Tibial artery (tissue), 4 donors: ENCODE results near the gene KRTAP13-3.

Source experiments
- DNase-seq, 2 donors: peaks; one replicate each; pipeline ENCODE4 v3.0.0-alpha.2; 2019
- H3K27ac ChIP-seq, 2 donors: fragments of 200-600 bp; sonication (generic) in 1 of 2; 1 replicate in 1 of 2; 2 replicates in 1 of 2; pipeline ENCODE4 v1.5.1; 2018 to 2019; ENCODE audit warnings: mild to moderate bottlenecking in 1 of 2
- H3K27me3 ChIP-seq, 2 donors: fragments of 200-600 bp; sonication (generic) in 1 of 2; one replicate each; pipeline versions ENCODE4 v1.5.1 to v1.6.0; 2016 to 2019
- H3K36me3 ChIP-seq, 3 donors: fragments of 200-600 bp; sonication (generic) in 2 of 3; one replicate each; pipeline ENCODE4 v1.5.1; 2016 to 2019; ENCODE audit warnings: mild to moderate bottlenecking in 2 of 3
- H3K4me1 ChIP-seq, 4 donors: fragments of 200-600 bp; sonication (generic) in 2 of 4; 1 replicate in 3 of 4; 2 replicates in 1 of 4; pipeline ENCODE4 v1.5.1; 2016 to 2019
- H3K4me3 ChIP-seq, 2 donors: fragments of 200-600 bp; sonication (generic) in 1 of 2; 1 replicate in 1 of 2; 2 replicates in 1 of 2; pipeline ENCODE4 v1.5.1; 2018 to 2019; ENCODE audit warnings: mild to moderate bottlenecking in 2 of 2
- H3K9me3 ChIP-seq, 3 donors: fragments of 200-600 bp; sonication (generic) in 1 of 3; one replicate each; pipeline ENCODE4 v1.5.1; 2016 to 2019
- intact Hi-C: fragments of 100-400 bp; cut with DNase I; formaldehyde crosslinking; loops from one replicate; pipeline ENCODE4 v1.15.0; 2023; ENCODE audit warnings: low total_unique reads
- TF ChIP-seq, protein P1 (sequence below), 2 experiments: fragments of 200-600 bp in 1 of 2; fragments of 450-650 bp in 1 of 2; IDR thresholded peaks; one replicate each; pipeline ENCODE4 v1.5.1; 2017 to 2019; ENCODE audit warnings: antibody characterized with exemption in 2 of 2, mild to moderate bottlenecking in 1 of 2, moderate library complexity in 1 of 2

KRTAP13-3 gene

DNA sequence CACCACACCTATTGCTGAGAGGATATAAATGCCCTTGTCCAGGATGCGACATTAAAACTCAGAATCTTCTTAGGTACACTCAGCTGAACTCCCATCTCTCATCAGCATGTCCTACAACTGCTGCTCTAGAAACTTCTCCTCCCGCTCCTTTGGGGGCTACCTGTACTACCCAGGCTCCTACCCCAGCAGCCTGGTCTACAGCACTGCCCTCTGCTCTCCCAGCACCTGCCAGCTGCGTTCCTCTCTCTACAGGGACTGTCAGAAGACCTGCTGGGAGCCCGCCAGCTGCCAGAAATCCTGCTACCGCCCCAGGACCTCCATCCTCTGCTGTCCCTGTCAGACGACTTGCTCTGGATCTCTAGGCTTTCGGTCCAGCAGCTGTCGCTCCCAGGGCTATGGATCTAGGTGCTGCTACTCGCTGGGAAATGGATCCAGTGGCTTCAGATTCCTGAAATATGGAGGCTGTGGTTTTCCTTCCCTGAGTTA is 4.5 kb upstream of the KRTAP13-3 start, which contains the start of gene KRTAP13-4:
KRTAP13-4 (plus strand) TSS at position 51 of the 486 bp plus-strand sequence; CDS start at position 107, 56 bp downstream.
- Histone ChIP-seq H3K9me3 (no peaks in the 10 kb centered on the region), H3K27ac (no peak within 1 kb of the TSS), H3K4me1 (no peaks in the 10 kb centered on the region), H3K36me3 (no peaks in the 10 kb centered on the region), H3K4me3 (no peak within 1 kb of the TSS), H3K27me3 (no peaks in the 10 kb centered on the region)
- intact Hi-C loops, result no loop called here
- no peak for DNase-seq
- TF ChIP-seq, protein P1, sequence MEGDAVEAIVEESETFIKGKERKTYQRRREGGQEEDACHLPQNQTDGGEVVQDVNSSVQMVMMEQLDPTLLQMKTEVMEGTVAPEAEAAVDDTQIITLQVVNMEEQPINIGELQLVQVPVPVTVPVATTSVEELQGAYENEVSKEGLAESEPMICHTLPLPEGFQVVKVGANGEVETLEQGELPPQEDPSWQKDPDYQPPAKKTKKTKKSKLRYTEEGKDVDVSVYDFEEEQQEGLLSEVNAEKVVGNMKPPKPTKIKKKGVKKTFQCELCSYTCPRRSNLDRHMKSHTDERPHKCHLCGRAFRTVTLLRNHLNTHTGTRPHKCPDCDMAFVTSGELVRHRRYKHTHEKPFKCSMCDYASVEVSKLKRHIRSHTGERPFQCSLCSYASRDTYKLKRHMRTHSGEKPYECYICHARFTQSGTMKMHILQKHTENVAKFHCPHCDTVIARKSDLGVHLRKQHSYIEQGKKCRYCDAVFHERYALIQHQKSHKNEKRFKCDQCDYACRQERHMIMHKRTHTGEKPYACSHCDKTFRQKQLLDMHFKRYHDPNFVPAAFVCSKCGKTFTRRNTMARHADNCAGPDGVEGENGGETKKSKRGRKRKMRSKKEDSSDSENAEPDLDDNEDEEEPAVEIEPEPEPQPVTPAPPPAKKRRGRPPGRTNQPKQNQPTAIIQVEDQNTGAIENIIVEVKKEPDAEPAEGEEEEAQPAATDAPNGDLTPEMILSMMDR (IDR thresholded peaks at IDR 0.05), result no peak

DNA sequence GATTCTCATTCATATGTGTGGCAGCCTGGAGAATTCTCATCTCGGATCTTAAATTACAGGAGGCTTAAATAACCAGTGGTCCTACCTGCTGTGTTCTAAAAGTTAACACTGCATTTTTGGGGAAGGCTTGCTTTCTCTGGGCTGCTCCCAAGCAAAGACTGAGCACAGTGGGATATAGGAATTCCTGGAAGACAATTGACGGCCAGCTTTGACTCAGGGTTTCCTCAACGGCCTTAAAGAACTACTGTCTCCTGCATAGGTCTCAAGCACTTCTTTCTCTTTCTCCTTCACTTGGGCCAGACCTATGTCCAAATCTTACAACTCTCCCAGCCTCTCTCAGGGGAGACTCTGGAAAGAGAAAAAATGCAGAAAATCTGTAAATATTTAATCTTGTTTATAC is 1.0 kb upstream of the KRTAP13-3 start:
- DNase-seq, result no peak
- Histone ChIP-seq H3K4me1 (no peaks in the 10 kb centered on the region), H3K4me3 (no peak overlapping the region), H3K9me3 (no peaks in the 10 kb centered on the region), H3K27ac (no peak overlapping the region), H3K27me3 (no peaks in the 10 kb centered on the region), H3K36me3 (no peaks in the 10 kb centered on the region)
- intact Hi-C loops, result no loop called here
- TF ChIP-seq, protein P1 (IDR thresholded peaks at IDR 0.05), result no peak

DNA sequence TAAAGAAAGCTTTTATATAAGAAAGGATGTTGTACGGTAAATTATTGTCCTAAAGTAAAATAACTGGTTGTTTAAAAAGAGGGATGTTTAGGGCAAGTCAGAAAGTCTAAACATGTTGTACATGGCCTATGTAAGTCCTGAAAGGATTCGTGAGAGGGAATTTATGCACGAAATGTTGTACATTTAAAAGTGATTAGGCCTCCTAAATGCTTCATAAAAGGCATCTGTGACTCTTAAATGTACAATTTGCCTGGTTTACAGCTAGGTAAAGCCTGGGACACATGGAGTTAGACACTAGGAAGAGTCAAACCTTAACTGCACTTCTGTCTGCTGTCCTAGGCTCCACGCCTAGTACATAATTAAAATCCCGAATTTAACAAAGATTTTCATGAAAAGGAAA is 9.7 kb downstream of the KRTAP13-3 start:
- Histone ChIP-seq H3K4me1 (no peaks in the 10 kb centered on the region), H3K36me3 (no peaks in the 10 kb centered on the region), H3K27ac (no peak overlapping the region), H3K4me3 (no peak overlapping the region), H3K9me3 (no peaks in the 10 kb centered on the region), H3K27me3 (no peaks in the 10 kb centered on the region)
- DNase-seq, result no peak
- intact Hi-C loops, result no loop called here
- TF ChIP-seq, protein P1 (IDR thresholded peaks at IDR 0.05), result no peak

DNA sequence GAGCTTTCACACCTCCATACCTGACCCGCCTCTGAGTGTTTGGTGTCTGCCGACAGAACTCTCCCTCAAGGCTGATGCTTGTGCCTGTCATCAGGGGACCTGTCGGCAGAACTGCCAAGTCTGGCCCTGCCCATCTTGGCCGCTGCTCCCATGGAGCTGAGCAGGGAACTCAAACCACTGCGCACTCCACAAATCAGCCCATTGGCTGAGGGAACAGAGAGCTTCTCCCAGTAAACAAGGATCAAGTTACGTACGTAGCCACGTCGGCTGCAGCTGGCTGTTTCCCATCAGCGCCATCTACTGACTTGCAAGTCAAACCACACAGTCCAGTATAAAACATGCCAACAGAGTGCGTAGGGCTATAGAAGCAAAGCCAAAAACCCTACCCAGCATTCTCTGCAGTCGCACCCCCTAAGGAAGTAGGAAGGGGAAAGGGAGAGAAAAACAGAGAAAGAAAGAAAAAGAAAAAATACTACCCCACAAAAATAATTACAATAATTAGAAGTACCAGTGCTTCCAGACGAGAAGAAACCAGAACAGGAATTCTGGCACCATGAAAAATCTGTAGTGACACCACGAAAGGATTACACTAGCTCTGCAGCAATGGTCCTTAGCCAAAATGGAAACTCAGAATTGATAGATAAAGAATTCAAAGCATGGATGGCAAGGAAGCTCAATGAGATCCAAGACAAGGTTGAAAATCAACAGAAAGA is 16.8 kb downstream of the KRTAP13-3 start:
- no peaks in the 10 kb centered on the region for H3K9me3 ChIP-seq
- TF ChIP-seq, protein P1 (IDR thresholded peaks at IDR 0.05), result peak; percentile 28 to 38
- no peaks in the 10 kb centered on the region for H3K27me3 ChIP-seq
- no peak overlapping the region for H3K27ac ChIP-seq
- no peaks in the 10 kb centered on the region for H3K36me3 ChIP-seq
- intact Hi-C loops, result no loop called here
- H3K4me1 ChIP-seq, result no peaks in the 10 kb centered on the region
- H3K4me3 ChIP-seq, result no peak overlapping the region
- no peak for DNase-seq

DNA sequence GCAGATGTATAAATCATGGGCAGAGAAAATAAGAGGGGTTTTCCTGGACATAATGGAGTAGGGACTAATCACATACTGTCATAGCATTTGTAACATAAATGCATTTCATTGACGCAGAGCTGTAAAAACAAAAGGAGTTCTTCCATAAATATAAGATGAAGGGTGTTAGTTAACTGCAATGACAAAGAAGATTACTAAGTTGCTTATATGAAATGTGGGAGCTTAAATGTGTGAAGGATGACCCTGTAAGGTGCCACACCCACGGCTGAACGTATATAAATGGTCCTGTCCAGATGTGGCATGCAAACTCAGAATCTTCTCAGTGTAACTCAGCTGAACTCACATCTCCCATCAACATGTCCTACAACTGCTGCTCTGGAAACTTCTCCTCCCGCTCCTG is 30.0 kb downstream of the KRTAP13-3 start, which contains the start of gene KRTAP13-1:
KRTAP13-1 (plus strand) TSS at position 301 of the 400 bp plus-strand sequence; CDS start at position 357, 56 bp downstream.
- no peaks in the 10 kb centered on the region for H3K27me3 ChIP-seq
- no peak for DNase-seq
- H3K4me1 ChIP-seq, result no peaks in the 10 kb centered on the region
- H3K36me3 ChIP-seq, result no peaks in the 10 kb centered on the region
- H3K9me3 ChIP-seq, result peaks cover 0 to 5% (median 0%) of the 10 kb centered on the region in 3 donors
- H3K27ac ChIP-seq, result no peak within 1 kb of the TSS
- no peak within 1 kb of the TSS for H3K4me3 ChIP-seq
- TF ChIP-seq, protein P1 (IDR thresholded peaks at IDR 0.05), result no peak
- intact Hi-C loops, result no loop called here
